ENCODE data around the gene CGB1. TPM values are rescaled to one million over a fixed set of nuclear protein-coding genes. Genes with fewer than 3 reads are reported as not detected.

CGB1 gene
- total and polyA plus RNA-seq, 2 of the 8 experiments (the other 6 are each of a cell fraction or from before 2014, with no cell fraction given), result not detected

GRCh38 chr19:49081273-49081672 is 44.6 kb upstream of the CGB1 start (continued):
- TF ChIP-seq SP4 (IDR thresholded peaks at IDR 0.05; ENCODE audit: low read length) (no peak), USF2 (IDR thresholded peaks at IDR 0.05; ENCODE audit: low read length) (no peak), CHD2 (IDR thresholded peaks at IDR 0.05; ENCODE audit: low read length) (no peak), E2F6 (IDR thresholded peaks at IDR 0.05) (no peak)

Data from H1 (cell line).